A673 (cell line): ENCODE results near the gene TMA16.

Experiments used
- EZH2 ChIP-seq: fragments of 200-600 bp; sonication (generic); IDR thresholded peaks from 2 replicates; pipeline ENCODE4 v1.6.1; 2017; ENCODE audit warnings: borderline replicate concordance, low read depth, mild to moderate bottlenecking, mixed read lengths, antibody characterized with exemption, low read length; ENCODE audit not compliant: poor library complexity, severe bottlenecking
- TF ChIP-seq, protein P1 (sequence below): fragments of 300-800, 200-600 bp; sonication (generic); conservative IDR thresholded peaks from 2 replicates; pipeline ENCODE4 v1.5.1; 2017; ENCODE audit warnings: low read depth, mild to moderate bottlenecking, antibody characterized with exemption, low read length, moderate library complexity, mixed read lengths

DNA sequence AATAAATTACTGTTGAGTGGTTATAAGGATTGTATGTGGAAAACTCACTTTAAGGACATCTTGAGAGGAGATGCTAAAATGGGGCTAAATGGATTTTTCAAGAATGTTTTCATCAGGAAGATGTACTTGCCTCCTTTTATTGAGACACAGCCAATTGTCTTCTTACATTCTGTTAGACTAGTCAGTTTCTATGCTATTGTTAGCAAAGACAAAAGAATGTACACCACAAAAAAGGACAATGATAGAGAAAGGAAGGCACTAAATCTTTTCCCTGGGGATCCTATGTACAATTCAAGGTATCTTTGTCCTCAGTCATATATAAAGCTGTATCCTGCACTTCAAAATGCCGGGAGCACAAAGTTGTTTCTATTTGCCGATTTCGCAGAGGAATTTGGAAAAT, 42.6 kb downstream of the TMA16 start:
- no peak for TF ChIP-seq EZH2
- TF ChIP-seq, protein P1, sequence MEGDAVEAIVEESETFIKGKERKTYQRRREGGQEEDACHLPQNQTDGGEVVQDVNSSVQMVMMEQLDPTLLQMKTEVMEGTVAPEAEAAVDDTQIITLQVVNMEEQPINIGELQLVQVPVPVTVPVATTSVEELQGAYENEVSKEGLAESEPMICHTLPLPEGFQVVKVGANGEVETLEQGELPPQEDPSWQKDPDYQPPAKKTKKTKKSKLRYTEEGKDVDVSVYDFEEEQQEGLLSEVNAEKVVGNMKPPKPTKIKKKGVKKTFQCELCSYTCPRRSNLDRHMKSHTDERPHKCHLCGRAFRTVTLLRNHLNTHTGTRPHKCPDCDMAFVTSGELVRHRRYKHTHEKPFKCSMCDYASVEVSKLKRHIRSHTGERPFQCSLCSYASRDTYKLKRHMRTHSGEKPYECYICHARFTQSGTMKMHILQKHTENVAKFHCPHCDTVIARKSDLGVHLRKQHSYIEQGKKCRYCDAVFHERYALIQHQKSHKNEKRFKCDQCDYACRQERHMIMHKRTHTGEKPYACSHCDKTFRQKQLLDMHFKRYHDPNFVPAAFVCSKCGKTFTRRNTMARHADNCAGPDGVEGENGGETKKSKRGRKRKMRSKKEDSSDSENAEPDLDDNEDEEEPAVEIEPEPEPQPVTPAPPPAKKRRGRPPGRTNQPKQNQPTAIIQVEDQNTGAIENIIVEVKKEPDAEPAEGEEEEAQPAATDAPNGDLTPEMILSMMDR = no peak
